Endodermal cell (in vitro differentiated cells): ENCODE results near the gene FERMT2. TPM values are rescaled to one million over a fixed set of nuclear protein-coding genes. Genes with fewer than 3 reads are reported as not detected.

Source experiments
- DNase-seq: peaks from one replicate; pipeline ENCODE4 v3.0.0-alpha.2; 2017
- H3K27ac ChIP-seq: 2 replicates; pipeline ENCODE4 v1.5.1; 2013; ENCODE audit warnings: mild to moderate bottlenecking, low read depth, low read length, moderate library complexity
- H3K27me3 ChIP-seq: 2 replicates; pipeline ENCODE4 v1.6.1; 2013; ENCODE audit warnings: mild to moderate bottlenecking, low read length, moderate library complexity; ENCODE audit not compliant: insufficient read depth, control insufficient read depth, poor library complexity, severe bottlenecking
- H3K36me3 ChIP-seq: 2 replicates; pipeline ENCODE4 v1.7.0; 2013; ENCODE audit warnings: mild to moderate bottlenecking, low read length, moderate library complexity; ENCODE audit not compliant: control insufficient read depth, insufficient read depth
- H3K4me1 ChIP-seq: one replicate; pipeline ENCODE4 v1.7.0; 2013; ENCODE audit warnings: low read length; ENCODE audit not compliant: control insufficient read depth, insufficient read depth
- H3K4me3 ChIP-seq: 2 replicates; pipeline ENCODE4 v1.5.1; 2013; ENCODE audit warnings: mild to moderate bottlenecking, low read length, moderate library complexity
- H3K9ac ChIP-seq: 2 replicates; pipeline ENCODE4 v1.6.1; 2013; ENCODE audit warnings: mild to moderate bottlenecking, low read length, moderate library complexity; ENCODE audit not compliant: poor library complexity, severe bottlenecking; ENCODE audit errors: extremely low read depth
- H3K9me3 ChIP-seq: 2 replicates; pipeline ENCODE4 v1.6.1; 2013; ENCODE audit warnings: mild to moderate bottlenecking, low read length, moderate library complexity; ENCODE audit not compliant: control insufficient read depth
- H3K27ac Mint-ChIP-seq: 2 replicates; pipeline ENCODE4 v1.8.0; 2020; ENCODE audit warnings: mixed read lengths
- H3K27me3 Mint-ChIP-seq: 2 replicates; pipeline ENCODE4 v1.8.0; 2021; ENCODE audit warnings: mild to moderate bottlenecking, mixed read lengths; ENCODE audit not compliant: insufficient read depth
- H3K36me3 Mint-ChIP-seq: 2 replicates; pipeline ENCODE4 v1.8.0; 2020; ENCODE audit warnings: low read depth, mixed read lengths
- H3K4me1 Mint-ChIP-seq: 2 replicates; pipeline ENCODE4 v1.8.0; 2020; ENCODE audit warnings: mixed read lengths
- H3K4me3 Mint-ChIP-seq: 2 replicates; pipeline ENCODE4 v1.8.0; 2020; ENCODE audit warnings: mild to moderate bottlenecking, moderate library complexity, mixed read lengths
- H3K9me3 Mint-ChIP-seq: 2 replicates; pipeline ENCODE4 v1.8.0; 2020; ENCODE audit warnings: mild to moderate bottlenecking, mixed read lengths
- WGBS, 2 experiments: methylation state at CpG; one replicate each; pipeline versions ENCODE4 v1.1.5 to v1.1.7; 2013; ENCODE audit warnings: missing lambda C conversion rate in 2 of 2, mixed read lengths in 1 of 2; ENCODE audit not compliant: insufficient coverage in 1 of 2, insufficient read length in 1 of 2; 5-methylcytosine and 5-hydroxymethylcytosine counted together
- total RNA-seq, 2 donors: library from RNA; stranded (reverse); fragmentation: NEBNext Ultra II Directional in 1 of 2; extraction: Animal tissue kit (Norgen Biotek cat#: 25700) in 1 of 2; gene quantifications; 2 replicates in 1 of 2; 3 replicates in 1 of 2; pipeline ENCODE4 v1.2.1, GENCODE V29; 2021
- TF ChIP-seq, protein P1 (sequence below): fragments of 200-600 bp; sonication (generic); conservative IDR thresholded peaks from 2 replicates; pipeline ENCODE4 v1.5.0; 2021; ENCODE audit warnings: antibody characterized with exemption, mild to moderate bottlenecking

Gene FERMT2
- total RNA-seq, 2 donors from 2014 or later = 350 to 377 TPM

DNA sequence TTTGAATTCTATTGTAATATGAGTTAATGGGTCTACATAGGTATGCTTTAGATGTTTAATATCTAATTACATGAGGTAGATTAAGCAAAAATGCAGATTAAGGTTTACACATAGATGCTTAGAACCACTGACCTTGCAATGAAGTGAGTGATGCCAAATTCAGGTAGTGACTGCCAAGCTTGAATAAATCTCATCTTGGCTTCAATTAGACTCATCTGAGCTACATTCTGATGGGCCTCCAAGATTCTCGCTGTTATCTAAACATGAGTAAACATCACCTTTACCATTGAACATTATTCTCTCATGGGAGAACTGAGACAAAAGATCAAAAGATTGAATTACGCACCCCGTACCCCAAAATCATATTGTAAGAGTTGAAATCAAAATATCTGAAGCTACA, 90.6 kb downstream of the FERMT2 start:
- Histone ChIP-seq H3K27ac (no peak overlapping the region), H3K4me1 (peaks cover 19% of the 10 kb centered on the region), H3K4me3 (no peak overlapping the region), H3K9ac (no peak overlapping the region), H3K36me3 (peaks cover 92% of the 10 kb centered on the region), H3K27me3 (no peaks in the 10 kb centered on the region), H3K9me3 (peaks cover 12% of the 10 kb centered on the region)
- H3K27me3 Mint-ChIP-seq = no peaks in the 10 kb centered on the region
- TF ChIP-seq, protein P1, sequence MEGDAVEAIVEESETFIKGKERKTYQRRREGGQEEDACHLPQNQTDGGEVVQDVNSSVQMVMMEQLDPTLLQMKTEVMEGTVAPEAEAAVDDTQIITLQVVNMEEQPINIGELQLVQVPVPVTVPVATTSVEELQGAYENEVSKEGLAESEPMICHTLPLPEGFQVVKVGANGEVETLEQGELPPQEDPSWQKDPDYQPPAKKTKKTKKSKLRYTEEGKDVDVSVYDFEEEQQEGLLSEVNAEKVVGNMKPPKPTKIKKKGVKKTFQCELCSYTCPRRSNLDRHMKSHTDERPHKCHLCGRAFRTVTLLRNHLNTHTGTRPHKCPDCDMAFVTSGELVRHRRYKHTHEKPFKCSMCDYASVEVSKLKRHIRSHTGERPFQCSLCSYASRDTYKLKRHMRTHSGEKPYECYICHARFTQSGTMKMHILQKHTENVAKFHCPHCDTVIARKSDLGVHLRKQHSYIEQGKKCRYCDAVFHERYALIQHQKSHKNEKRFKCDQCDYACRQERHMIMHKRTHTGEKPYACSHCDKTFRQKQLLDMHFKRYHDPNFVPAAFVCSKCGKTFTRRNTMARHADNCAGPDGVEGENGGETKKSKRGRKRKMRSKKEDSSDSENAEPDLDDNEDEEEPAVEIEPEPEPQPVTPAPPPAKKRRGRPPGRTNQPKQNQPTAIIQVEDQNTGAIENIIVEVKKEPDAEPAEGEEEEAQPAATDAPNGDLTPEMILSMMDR = no peak
- WGBS, 2 experiments = 98 to 100% methylated on average over 2 to 3 of the region's 3 CpGs
- H3K27ac Mint-ChIP-seq = no peak overlapping the region
- H3K9me3 Mint-ChIP-seq = no peaks in the 10 kb centered on the region
- H3K4me1 Mint-ChIP-seq = peaks cover 52% of the 10 kb centered on the region
- peaks cover 80% of the 10 kb centered on the region for H3K36me3 Mint-ChIP-seq
- no peak for DNase-seq
- no peak overlapping the region for H3K4me3 Mint-ChIP-seq

DNA sequence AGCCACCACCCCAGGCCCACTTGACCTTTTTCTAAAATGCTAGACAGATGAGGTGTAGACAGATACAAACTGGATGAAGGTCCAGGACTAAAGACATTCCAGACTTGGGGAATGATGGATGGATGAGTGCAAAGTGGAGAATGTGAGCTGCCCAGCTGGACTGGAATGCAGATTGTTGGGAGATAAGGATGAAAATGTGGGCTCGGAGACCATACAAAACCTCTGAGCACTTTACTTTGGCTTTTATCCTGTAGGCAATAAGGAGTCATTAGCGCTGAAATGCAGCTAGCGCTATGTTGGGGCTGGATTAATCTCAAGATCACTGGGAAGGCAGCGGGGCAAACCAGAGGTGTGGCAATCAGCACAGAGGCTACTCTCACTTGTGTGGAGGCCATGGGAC, 94.7 kb downstream of the FERMT2 start:
- WGBS, 2 experiments = 93 to 98% methylated on average over 4 of the region's 4 CpGs
- no peaks in the 10 kb centered on the region for H3K27me3 ChIP-seq
- H3K4me1 ChIP-seq = peaks cover 13% of the 10 kb centered on the region
- TF ChIP-seq, protein P1 = no peak
- Mint-ChIP-seq H3K27me3 (no peaks in the 10 kb centered on the region), H3K36me3 (peaks cover 60% of the 10 kb centered on the region), H3K27ac (peak overlapping the region; percentile 83), H3K9me3 (no peaks in the 10 kb centered on the region), H3K4me3 (no peak overlapping the region), H3K4me1 (peaks cover 47% of the 10 kb centered on the region)
- H3K4me3 ChIP-seq = no peak overlapping the region
- peaks cover 12% of the 10 kb centered on the region for H3K9me3 ChIP-seq
- peaks cover 62% of the 10 kb centered on the region for H3K36me3 ChIP-seq
- H3K27ac ChIP-seq = no peak overlapping the region
- DNase-seq = no peak
- H3K9ac ChIP-seq = no peak overlapping the region

DNA sequence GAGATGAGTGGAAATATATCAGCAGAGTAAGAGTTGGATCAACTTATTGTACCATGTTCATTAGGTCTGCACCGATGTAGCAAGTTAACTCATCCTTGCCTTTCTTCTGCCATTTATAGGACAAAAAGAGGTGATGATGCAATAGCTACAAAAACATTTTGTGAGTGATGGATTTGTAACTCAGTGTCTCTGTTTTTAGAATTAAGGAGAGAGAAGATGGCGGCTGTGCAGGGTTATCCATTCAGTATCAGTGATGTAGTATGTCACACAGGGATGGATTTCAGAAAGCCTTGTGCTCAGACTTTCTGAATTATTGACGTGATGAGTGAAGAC, 97.4 kb downstream of the FERMT2 start:
- TF ChIP-seq, protein P1 = no peak
- Histone ChIP-seq H3K27me3 (no peaks in the 10 kb centered on the region), H3K9me3 (peaks cover 6% of the 10 kb centered on the region), H3K4me1 (peaks cover 13% of the 10 kb centered on the region), H3K4me3 (no peak overlapping the region), H3K27ac (no peak overlapping the region), H3K9ac (no peak overlapping the region), H3K36me3 (peaks cover 35% of the 10 kb centered on the region)
- Mint-ChIP-seq H3K27ac (peak overlapping the region; percentile 90), H3K36me3 (peaks cover 37% of the 10 kb centered on the region), H3K27me3 (no peaks in the 10 kb centered on the region), H3K4me1 (peaks cover 40% of the 10 kb centered on the region), H3K9me3 (no peaks in the 10 kb centered on the region), H3K4me3 (no peak overlapping the region)
- 81 to 85% methylated on average over 3 of the region's 3 CpGs for WGBS, 2 experiments
- DNase-seq = no peak
